Suppressor macrophage treated with lipopolysaccharide for 1 hour (primary cell): ENCODE results near the gene CIAPIN1.

Experiments used
- DNase-seq, 3 donors: peaks; one replicate each; pipeline ENCODE4 v3.0.0-alpha.2; 2020 to 2022

Gene CIAPIN1

DNA sequence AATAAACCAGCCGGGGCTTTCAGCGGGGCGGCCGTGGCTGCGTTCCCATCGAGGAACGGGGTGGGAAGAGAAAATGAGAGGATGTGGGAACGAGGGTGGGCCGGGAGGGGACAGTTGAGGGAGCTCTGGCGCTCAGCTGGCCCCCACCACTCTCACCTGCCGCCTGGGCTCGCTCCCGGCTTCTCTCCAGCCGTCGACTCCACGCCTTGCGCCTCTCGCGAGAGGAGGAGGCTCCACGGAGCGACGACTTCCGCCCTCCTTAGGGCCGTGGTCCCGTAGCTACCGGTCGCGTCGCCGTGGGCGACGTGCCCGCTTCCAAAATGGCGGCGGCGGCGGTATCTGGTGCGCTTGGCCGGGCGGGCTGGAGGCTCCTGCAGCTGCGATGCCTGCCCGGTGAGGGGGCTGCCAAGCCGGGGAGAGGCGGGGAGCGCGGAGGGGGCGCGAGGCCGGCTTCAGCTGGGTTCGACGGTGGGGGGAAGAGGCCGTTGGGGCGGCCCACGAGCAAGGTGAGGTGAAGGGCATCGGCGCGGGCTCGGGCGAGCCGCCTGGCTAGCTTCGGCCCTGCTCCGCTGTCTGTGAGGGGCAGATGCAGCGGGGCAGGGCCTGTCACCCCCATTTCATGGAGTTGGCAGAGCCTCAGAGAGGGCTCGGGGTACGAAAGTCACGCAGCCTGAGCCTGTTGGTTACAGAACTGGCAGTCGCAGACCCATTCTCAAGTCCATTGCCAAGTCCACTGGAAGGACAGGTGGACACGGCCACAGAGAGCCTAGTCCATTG lies at the start of gene CIAPIN1, which contains the start of gene COQ9:
Gene CIAPIN1, minus strand, starts transcription at position 200 of the 777 bp plus-strand sequence. CDS start 6,457 bp downstream, outside the sequence.
Gene COQ9, plus strand, starts transcription at position 294 of the 777 bp plus-strand sequence. Its CDS starts 27 bp downstream, at position 321.
- DNase-seq, result peak; percentile 96 to 98 (median 98)

DNA sequence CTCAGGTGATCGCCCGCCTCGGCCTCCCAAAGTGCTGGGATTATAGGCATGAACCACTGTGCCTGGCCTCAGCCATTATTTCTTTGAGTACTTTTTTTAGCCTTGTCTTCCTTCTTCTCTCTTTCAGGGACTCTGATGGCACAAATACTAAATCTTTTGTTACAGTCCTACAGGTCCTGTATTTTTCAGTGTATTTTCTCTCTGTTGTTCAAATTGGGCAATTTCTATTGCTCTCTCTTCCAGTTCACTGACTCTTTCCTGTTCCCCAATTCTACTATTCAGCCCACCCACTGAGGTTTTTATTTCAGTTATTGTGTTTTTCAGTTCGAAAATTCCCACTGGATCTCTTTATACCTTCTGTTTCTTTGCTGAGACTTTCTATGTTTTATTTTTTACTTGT lies 46.6 kb upstream of the CIAPIN1 start:
- no peak for DNase-seq

DNA sequence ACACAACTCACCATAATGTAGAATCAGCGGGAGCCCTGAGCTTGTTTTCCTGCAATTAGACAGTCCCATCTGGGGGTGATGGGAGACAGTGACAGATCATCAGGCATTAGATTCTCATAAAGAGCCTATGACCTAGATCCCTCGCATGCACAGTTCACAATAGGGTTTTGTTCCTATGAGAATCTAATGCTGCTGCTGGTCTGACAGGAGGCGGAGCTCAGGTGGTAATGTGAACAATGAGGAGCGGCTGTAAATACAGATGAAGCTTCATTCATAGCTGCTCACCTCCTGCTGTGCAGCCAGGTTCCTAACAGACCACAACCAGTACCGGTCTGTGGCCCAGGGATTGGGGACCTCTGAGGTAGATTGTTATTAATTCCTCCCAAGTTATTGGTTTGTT lies 42.0 kb upstream of the CIAPIN1 start:
- no peak for DNase-seq

DNA sequence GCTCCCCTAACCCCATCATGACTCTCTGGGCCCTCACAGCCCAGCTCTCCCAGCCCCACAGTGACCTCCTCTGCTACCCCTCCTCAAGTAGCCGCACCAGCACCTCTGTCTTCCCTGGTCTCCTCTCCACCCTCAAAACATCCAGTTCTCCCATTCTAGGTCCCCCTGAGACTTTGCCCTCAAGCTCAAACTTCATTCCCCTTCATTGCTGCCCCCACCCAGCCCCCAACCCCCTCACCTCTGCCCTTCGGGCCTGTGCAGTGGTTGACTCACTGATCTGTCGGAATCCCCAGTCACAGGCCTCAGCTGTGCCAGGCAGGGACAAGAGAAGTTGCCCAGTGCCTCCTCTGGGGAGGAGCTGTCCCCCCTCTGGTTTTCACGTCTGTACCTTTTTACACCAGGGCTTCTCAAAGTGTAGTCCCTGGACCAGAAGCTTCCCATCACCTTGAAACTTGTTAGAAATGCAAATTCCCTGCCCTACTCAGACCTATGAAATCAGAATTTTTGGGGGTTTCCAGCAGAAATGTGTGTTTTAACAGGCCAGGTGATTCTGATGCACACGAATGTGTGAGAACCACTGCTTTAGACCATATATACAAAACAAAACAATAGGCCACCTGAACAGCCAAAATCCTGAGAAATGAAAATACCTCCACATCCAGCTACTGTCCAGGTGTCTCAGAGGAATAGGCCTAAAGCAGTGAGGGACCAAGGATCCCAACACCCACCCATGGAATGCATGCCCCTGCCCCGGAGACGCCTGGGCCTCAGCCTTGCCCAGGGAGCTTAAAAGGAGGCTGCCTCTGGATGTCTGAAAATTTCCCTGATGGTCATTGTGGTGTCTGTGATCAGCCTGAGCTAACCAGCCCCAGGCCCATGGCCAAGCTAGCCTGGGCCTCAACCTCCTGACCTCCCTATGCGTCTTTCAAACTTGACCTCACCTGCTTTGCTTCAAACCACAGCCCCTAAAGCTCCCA lies 40.0 kb upstream of the CIAPIN1 start:
- DNase-seq, result no peak

DNA sequence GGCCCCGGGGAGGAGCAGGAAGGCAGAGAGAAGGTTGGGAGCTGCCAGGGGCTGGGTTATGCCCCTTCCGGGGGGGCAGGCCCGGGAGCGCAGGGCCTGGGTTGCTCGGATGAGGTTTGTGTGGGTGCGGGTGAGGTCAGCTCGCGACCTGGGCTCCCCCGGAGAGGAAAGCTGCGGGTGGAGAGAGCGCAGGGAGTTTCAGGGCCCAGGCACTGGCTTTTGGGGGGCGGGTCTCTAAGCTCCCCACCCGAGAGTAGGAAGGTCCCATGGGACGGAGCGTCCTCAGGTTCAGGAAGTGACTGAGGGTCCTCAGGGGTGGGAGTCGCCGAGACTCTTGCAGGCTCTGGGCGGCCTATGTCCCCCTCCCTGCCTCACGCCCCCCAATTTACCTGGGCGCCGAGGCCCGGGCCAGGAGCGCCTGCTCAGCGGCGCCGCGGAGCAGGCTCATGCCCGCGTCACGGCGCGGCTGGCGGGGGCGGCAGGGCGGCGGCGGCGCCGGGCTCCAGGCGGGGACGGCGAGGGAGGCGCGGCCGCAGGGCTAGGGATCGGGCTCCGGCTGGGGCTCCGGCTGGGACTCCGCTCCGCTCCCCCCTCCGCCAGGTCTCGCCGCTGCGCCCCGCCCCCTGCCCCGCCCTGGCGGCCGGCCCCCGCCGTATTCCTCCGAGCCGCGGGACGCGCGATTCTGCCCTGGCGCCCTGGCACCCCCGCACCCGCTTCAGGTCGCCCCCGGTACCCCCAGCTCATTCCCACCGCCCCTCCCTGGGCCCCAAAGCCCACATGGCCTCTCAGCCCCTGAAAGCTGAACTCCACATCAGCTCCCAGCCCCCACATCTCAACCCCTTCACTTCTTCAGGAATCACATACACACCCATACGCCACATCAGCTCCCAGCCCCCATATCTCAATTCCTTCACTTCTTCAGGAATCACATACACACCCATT lies 39.0 kb upstream of the CIAPIN1 start, which contains the start of gene DOK4:
Gene DOK4, minus strand, starts transcription at position 578 of the 942 bp plus-strand sequence. CDS start 6,986 bp downstream, outside the sequence.
- DNase-seq, result peak; percentile 63 to 94 (median 85)

DNA sequence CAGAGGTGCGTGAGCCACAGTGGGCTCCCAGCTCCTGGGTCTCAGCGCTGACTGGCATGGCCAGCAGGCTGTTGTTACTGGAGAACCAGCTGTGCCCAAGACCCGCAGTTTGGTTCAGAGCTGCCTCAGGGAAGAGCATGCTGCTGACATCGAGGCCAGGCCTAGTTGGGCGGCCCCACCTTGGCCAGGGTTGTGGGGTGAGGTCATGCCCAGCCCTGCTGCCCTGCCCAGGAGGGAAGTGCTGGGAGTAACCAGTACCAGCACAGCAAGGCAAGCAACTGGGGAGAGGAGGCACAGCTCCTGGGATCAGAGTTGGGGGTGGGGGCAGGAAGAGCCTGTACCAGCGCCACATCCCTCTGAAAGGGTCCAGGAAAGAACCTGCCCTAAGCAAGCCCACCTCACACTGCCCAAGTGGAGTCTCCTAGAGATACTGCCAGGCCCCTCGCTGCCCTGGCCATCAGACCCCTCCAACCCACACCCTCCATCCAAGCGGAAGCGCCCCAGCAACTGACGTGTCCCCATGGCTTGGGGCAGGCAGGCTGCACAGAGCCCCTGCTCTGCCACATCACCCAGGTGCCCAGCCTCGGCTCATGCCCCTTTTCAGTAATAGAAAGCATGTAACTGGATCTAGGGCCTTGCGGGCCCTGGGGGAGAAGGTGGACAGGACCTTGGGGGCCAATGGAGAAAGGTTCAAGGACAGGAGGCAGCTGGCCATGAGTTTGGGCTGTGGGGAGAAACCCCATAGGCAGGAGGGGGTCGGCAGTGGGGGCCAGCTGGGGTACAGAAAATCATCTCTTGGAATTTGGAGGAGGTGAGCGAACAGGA lies 38.1 kb upstream of the CIAPIN1 start:
- DNase-seq, result no peak

DNA sequence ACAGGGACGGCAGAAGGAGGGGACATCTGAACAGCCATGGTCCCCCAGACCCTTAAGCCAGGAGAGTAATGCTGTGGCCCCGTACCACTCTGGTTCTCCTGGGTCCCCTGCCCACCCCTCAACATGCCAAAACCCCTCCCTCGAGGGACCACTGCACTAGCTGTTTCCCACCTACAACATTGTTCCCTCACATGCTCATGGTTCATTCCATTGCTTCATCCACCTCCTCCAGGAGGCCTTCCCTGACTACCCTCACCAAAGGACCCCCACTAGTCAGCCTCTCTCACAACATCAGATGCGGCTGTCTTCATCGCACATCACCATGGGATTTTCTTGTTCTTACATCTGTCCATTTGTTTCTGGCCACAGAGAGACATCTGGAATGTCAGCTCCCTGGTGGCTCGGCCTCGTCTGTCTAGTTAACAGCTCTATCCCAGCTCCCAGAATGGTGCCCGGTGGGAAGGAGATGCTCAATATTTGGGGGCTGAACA lies 37.4 kb upstream of the CIAPIN1 start:
- no peak for DNase-seq

DNA sequence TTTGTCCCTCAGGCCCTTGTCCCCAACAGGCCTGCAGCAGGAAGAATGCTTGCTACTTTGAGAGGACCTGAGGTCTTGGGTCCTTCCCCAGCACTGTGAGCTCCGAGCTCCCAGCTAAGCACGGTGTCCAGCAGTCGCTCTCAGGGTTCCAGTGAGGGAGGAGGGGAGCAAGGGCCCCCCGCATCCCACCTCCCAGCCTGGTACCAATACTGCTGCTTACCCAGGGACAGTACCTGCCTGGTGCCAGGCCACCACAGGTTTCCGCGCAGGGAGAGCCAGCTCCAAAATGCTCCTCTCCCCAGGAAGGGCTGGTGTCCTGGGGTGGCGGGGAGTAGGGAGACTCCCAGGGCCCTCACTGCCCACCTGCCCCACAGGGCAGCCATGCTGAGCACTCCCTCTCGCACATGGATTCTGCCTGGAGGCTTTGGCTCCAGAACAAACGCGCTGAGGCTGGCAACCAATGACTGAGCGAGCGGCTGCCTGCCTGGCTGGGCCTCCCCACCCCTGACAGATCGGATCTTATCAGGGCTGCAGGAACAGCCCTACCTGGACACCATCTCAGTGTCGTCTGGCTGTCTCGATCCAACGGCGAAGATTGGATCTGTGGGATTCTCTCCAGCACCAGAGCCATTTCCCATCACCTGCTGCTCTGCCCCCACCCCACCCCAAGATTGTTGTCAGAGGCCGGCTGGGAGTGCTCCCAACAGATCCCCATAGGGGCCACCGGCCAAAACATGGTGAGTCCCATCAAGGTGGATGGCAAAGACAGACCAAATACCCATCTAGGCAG lies 36.7 kb upstream of the CIAPIN1 start:
- no peak for DNase-seq

DNA sequence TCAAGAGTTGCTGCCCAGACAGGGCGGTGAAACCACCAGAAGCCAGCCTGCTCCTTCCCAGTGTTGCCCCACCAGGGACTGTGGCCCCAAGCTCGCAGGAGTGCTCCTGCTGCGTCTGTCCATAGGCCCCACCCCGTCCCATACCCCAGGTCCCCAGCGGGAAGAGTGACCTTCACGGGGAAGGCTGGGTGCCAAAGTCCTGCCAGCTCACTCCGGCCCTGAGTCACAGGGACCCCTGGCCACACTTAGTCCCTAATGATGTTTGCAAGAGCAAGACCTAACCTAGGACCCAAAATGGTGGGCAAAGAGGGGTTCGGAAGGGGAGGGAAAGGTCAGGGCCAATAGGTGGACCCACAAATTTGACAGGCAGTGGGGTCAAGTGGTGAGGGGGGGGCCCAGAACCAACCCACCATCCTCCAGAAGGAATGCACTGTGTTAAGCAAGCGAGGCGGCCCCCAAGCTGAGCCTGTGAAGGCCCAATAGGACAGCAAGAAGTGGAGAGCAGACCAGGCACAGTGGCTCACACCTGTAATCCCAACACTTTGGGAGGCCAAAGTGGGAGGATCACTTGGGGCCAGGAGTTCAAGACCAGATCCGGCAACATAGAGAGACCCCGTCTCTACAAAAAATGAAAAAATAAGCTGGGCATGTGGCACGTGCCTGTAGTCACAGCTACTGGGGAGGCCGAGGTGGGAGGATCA lies 35.8 kb upstream of the CIAPIN1 start:
- no peak for DNase-seq

DNA sequence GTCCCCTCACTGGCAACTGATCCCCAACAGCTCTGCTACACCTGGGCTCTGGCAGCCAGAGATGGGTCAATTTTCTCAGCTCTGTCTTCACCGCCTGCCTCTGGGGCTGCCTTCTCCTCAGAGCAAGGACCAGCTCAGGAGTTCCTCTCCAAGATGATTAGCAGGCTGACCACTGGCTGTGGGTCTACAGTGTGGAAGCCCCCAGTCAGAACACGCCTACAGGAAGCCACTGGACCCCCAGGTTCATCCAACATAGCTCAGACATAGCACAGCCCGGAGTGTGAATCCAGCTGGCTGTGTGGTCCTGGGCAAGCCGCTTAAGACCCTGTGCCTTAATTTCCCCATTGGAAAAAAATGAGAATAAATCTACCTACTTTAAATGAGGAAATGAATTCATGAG lies 34.2 kb upstream of the CIAPIN1 start:
- no peak for DNase-seq

DNA sequence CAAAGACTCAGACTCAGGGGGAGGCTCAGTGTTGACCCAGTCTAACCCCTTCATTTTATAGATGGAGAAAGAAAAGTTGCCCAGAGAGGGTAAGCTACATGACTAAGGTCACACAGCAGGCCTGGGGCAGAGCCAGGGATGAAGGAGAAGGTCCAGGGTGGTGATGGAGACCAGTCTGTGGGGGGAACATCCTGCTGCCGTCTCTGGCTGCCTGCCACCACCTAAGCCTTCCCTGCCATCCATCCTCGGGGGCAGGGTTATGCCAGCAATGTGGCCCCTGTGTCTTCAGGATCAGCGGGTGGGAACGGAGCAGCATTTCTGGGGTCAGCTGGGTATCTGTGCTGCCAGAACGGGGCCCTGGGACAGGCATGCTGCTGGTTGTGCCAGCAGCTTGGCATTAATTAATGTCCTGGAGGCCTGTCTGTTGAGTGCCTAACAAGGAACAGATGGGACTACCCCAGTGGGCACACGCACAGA lies 33.6 kb upstream of the CIAPIN1 start:
- DNase-seq, result no peak

DNA sequence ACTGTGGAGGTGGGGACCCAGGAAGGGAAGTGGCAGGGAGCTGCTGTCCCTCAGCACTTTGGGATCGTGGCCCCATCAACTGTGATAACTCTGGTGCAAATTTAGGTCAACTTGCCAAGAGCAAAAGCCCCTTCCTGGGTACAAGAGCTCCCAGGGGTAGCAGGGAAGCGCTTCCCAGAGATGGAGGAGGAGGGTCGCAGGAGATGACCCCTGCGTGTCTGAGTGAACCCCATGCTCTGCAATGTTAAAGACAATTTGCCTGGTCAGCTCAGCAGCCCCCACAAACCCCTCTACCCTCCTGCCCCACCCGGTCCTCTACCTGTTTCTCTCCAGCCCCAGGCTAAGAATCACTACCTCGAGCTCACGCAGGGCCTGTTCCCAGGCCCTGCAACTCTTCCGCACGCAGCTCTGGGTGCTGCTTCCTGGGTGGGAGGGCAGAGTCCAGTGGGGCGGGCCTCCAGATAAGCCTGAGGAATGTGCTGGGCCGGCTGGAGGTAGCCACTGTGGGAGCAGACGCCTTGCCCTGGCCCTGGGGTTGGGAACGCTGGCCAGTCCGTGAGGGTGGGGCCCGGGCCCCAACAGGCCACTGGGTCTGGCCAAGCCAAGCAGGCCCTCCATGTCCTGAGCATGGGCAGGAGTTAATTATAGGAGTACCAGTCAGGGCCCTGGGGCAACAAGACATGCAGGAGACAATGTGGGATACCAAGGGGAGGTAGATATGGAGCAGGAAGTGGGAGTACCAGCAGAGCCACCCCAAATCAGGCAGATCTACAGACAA lies 33.0 kb upstream of the CIAPIN1 start:
- DNase-seq, result no peak

DNA sequence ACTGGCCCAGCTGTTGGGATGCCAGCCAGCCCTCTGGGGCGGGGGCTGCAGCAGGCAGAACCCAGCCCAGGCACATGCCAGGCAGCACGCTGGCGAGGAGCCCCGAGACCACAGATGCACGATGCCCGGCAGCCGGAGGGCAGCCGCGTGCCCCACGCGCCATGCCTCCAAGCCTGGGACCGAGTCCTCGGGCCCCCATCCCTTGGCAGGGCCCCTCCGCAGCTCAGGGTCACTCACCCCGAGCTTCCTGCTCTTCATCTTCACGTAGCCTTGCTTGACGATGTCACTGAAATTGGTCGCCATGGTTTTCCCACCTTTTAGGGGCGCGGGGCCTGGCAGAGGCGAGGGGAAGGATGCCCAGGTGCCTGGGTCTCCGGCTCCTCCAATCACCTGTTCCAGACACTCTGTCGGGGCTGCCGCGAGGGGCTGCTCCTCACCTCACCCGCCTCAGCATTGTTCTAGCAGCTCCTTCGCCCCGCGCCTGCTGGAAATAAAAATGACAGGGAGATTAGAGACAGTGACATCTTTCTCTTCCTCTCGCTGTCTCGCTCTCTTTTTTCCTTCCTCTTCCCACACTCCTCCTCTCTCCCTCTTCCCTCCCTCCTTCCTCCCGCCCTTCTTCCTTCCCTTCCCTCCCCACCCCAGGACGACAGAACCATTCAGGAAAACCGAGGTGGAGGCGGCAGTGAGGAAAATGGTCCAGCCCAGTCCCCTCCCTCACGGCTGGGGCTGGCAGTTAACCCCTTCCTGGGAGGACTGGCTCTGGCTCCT lies 32.2 kb upstream of the CIAPIN1 start:
- DNase-seq, result no peak

DNA sequence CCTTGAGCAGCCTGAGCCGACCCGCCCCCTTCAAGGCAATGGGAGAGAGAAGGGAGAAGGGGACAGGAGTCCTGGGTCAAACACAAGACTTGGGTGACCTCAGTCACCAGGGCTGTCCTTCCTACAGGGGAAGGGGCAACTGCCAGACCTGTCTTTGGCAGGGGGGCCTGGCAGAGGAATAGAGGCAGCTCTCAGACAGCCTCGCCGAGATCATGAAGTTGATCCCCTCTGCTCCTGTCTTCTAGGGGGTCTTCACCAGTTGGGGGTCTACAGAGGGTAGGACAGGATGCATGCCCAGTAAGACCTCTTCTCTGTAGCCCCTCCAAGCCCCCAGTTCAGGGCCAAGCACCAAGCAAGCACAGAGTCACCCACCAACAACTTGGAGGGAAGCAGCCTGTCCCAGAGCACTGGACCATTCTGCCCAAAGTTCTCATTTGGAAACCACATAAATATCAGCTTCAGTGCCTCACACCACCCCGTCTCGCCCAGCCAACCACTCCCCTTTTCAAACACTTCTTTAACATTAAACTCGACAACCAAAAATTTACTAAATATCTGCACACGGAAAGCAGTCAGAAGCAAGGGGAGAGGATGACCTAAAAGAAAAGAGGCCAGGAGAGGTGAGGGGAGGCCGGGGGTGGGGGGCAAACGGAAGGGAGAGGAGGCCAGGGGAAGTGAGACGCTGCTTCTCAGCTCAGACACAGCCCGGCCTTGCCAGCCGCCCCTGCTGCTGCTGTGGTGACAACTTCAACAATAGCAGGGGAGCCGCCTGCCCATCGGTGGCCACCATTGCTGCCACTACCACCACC lies 31.4 kb upstream of the CIAPIN1 start:
- no peak for DNase-seq

DNA sequence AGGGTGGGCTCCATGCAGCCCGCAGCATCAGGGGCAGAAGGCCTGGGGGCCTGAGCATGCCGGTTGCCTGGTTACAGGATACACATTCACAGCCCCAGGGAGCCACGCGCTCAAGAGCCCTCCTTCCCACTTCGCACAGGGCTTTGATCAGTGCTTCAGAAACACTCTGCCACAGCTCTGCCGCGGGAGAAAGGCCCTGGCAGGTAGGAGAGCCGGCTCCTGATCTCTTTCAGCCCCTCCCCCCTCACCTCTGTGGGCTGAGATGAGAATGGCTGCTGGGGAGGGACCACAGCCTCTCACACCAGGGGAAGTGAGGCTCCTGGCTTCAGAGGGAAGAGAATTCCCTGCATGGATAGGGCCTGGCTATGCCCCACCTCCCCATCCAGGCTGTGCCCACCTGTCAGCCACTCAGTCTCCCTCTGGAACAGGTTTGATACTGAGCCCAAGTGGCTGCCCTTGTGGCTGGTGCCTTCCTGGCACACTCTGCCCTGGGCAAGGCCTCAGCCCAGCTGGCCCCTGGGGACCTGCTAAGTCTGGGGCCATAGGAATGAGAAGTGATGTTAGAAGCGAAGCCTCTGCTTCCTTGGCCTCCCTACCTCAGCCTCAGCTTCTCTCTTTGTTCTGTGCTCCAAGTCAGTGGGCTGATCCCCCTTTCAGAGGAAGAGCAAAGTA lies 30.5 kb upstream of the CIAPIN1 start:
- no peak for DNase-seq
